Right atrium auricular region (tissue), 2 donors: Measurements from ENCODE around the gene PIP4P1. TPM values are rescaled to one million over a fixed set of nuclear protein-coding genes. Genes with fewer than 3 reads are reported as not detected.

Experiments
- DNase-seq: peaks from one replicate; pipeline ENCODE4 v3.0.0-alpha.2; 2019; ENCODE audit warnings: low spot score
- H3K27ac ChIP-seq, 2 donors: fragments of 200-600 bp; sonication (generic); 1 replicate in 1 of 2; 2 replicates in 1 of 2; pipeline ENCODE4 v1.5.1; 2016 to 2019
- H3K27me3 ChIP-seq, 2 donors: fragments of 200-600 bp; sonication (generic); one replicate each; pipeline versions ENCODE4 v1.5.1 to v1.6.0; 2017 to 2019
- H3K36me3 ChIP-seq: fragments of 200-600 bp; sonication (generic); one replicate; pipeline ENCODE4 v1.5.1; 2016
- H3K4me1 ChIP-seq, 2 donors: fragments of 200-600 bp; sonication (generic); one replicate each; pipeline versions ENCODE4 v1.5.1 to v1.6.0; 2017 to 2019
- H3K4me3 ChIP-seq, 2 donors: fragments of 200-600 bp; sonication (generic); 1 replicate in 1 of 2; 2 replicates in 1 of 2; pipeline ENCODE4 v1.5.1; 2017 to 2019; ENCODE audit warnings: mild to moderate bottlenecking in 1 of 2, moderate library complexity in 1 of 2
- H3K9me3 ChIP-seq, 2 donors: fragments of 200-600 bp; sonication (generic); one replicate each; pipeline ENCODE4 v1.5.1; 2019
- CTCF ChIP-seq, 2 donors: fragments of 200-600 bp; sonication (generic); IDR thresholded peaks; one replicate each; pipeline ENCODE4 v1.5.1; 2019; ENCODE audit warnings: antibody characterized with exemption in 2 of 2
- total RNA-seq, 2 donors: library from RNA; depleted of rRNA; stranded (reverse); fragments of >200 nt; gene quantifications; one replicate each; pipeline ENCODE4 v1.1.0, GENCODE V29; 2016

PIP4P1 gene
- total RNA-seq, 2 donors from 2014 or later: 9.8 to 13.3 TPM

GRCh38 chr14:20492486-20492885, 31.3 kb upstream of the PIP4P1 start:
- no peaks in the 10 kb centered on the region for H3K27me3 ChIP-seq
- no peaks in the 10 kb centered on the region for H3K4me1 ChIP-seq
- H3K9me3 ChIP-seq: no peaks in the 10 kb centered on the region
- DNase-seq: no peak
- no peak for TF ChIP-seq CTCF (IDR thresholded peaks at IDR 0.05)
- no peak overlapping the region for H3K4me3 ChIP-seq
- H3K27ac ChIP-seq: no peak overlapping the region
- H3K36me3 ChIP-seq: no peaks in the 10 kb centered on the region

- Histone ChIP-seq H3K4me1 (no peaks in the 10 kb centered on the region), H3K27ac (peak overlapping the region in 1 of 2 donors; percentile 31), H3K27me3 (no peaks in the 10 kb centered on the region), H3K36me3 (no peaks in the 10 kb centered on the region), H3K9me3 (no peaks in the 10 kb centered on the region), H3K4me3 (no peak overlapping the region)
- DNase-seq: no peak
- TF ChIP-seq CTCF (IDR thresholded peaks at IDR 0.05): no peak
Observed at GRCh38 chr14:20490563-20490962, 29.3 kb upstream of the PIP4P1 start.

DNA sequence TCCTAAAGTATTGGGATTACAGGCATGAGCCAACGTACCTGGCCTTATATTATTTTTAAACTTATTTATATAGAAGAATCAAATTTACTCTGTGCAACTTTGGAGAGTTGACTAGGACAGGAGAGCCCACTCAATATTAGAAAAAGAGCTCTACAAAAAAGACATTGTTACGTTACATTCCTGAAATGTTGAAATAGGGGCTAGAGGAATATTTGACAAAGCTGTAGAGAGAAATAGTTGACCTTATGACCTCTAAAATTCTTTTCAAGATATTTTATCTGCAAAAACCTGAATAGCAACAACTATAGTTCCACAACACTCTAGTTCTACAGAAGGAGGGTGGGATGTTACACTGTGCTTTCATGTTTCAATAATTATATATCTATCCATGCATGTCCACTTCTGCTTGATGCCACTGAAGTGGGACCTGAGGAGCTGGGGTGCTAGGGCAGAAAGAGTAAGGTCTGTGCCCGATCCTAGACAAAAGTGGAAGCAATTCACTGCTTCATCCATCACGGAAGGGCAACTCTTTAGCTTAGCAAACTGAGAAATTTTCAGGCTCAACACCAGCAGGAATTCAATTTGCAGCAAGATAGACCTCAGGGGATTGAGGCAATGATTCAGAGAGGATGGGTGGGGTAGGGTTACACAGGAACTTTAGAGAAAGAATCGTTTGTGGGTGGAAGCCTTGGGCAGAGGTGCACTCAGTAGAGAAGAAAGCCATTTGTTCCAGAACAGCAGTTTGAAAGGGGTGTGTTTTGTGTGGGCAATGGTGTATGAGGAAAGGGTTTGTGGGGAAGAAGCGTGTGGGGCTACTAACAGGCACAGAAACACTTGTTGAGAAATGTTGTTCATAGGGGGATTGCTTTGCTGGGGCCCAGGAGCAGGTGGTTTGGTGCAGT, 28.1 kb upstream of the PIP4P1 start:
- Histone ChIP-seq H3K4me1 (no peaks in the 10 kb centered on the region), H3K27me3 (no peaks in the 10 kb centered on the region), H3K27ac (peak overlapping the region in 1 of 2 donors; percentile 31), H3K9me3 (no peaks in the 10 kb centered on the region), H3K36me3 (no peaks in the 10 kb centered on the region), H3K4me3 (no peak overlapping the region)
- no peak for TF ChIP-seq CTCF (IDR thresholded peaks at IDR 0.05)
- DNase-seq: no peak

DNA sequence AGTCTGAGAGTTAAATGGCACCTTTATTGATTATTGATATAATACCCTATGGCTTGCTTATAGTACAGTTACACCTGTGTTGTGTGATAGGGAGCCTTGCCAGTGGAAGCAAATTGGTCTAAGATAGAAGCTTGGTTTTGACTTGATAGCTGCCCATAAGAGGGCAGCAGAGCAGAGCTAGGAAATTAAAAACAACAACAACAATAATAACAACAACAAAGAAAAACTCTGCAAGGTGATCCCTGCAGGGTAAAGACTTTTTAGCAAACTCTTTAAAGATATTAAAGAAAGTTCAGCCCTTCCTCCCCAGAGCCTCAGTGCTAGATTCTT, 26.1 kb upstream of the PIP4P1 start:
- H3K4me1 ChIP-seq: no peaks in the 10 kb centered on the region
- no peaks in the 10 kb centered on the region for H3K27me3 ChIP-seq
- TF ChIP-seq CTCF (IDR thresholded peaks at IDR 0.05): no peak
- H3K9me3 ChIP-seq: no peaks in the 10 kb centered on the region
- no peak overlapping the region for H3K4me3 ChIP-seq
- H3K27ac ChIP-seq: no peak overlapping the region
- no peaks in the 10 kb centered on the region for H3K36me3 ChIP-seq
- no peak for DNase-seq

GRCh38 chr14:20486684-20487395, 25.6 kb upstream of the PIP4P1 start:
- H3K27ac ChIP-seq: no peak overlapping the region
- no peak for DNase-seq
- TF ChIP-seq CTCF (IDR thresholded peaks at IDR 0.05): no peak
- no peak overlapping the region for H3K4me3 ChIP-seq
- H3K27me3 ChIP-seq: no peaks in the 10 kb centered on the region
- H3K9me3 ChIP-seq: no peaks in the 10 kb centered on the region
- no peaks in the 10 kb centered on the region for H3K4me1 ChIP-seq
- H3K36me3 ChIP-seq: no peaks in the 10 kb centered on the region
